Spleen (tissue), 7 donors: Measurements from ENCODE around the gene VSTM4.

Source experiments
- CTCF ChIP-seq, 11 experiments: fragments of 200-600 bp in 7 of 11; fragments of 450-650 bp in 4 of 11; sonication (generic) in 4 of 11; IDR thresholded peaks in 8 of 11; conservative IDR thresholded peaks in 3 of 11; 1 replicate in 7 of 11; 2 replicates in 4 of 11; pipeline versions ENCODE4 v1.4.0 to v1.8.0; 2016 to 2021; ENCODE audit warnings: antibody characterized with exemption in 11 of 11, inconsistent platforms in 4 of 11, mild to moderate bottlenecking in 1 of 11
- POLR2A ChIP-seq, 3 donors: fragments of 450-650 bp; IDR thresholded peaks; one replicate each; pipeline ENCODE4 v1.5.1; 2017; ENCODE audit warnings: antibody characterized with exemption in 3 of 3, mild to moderate bottlenecking in 1 of 3
- POLR2AphosphoS5 ChIP-seq, 3 donors: sonication (generic); formaldehyde crosslinking; IDR thresholded peaks; one replicate each; pipeline ENCODE4 v1.5.1; 2017; ENCODE audit warnings: antibody characterized with exemption in 3 of 3
- donor health status: DM: no; HTN: no; CAD: no; lungs with moderate emphysema.
- donor health status: DM: no; HTN: no; CAD: no.
- donor health status: DM: no; HTN: no; CAD: no.

DNA sequence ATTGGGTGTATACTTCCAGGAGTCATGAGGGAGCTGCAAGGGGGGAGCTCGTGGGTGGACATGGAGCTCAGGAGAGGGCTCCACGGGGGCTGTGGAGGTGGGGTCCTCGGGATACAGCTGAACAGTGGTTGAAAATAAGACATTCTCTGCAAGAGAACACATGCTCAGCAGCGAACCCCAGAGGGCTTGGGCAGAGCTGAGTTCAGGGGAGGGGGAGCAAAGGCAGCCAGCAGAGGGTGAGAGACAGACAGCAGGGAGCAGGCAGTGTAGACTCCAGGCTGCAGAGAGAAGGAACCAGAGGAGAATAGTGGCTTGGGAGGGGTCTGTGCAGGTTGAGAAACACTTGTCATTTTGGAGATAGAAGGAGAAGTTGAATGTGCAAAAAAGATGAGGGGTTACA is 102.7 kb downstream of the VSTM4 start:
- TF ChIP-seq POLR2A (IDR thresholded peaks at IDR 0.05) (no peak), CTCF (IDR thresholded peaks at IDR 0.05 in 8 of 11, conservative IDR thresholded peaks at IDR 0.05 in 3 of 11) (no peak), POLR2AphosphoS5 (IDR thresholded peaks at IDR 0.05) (no peak)
